Choroid plexus epithelial cell (primary cell): ENCODE measurements around the gene COL16A1.

Experiments used
- DNase-seq: peaks from one replicate; pipeline ENCODE4 v3.0.0-alpha.2; 2010; ENCODE audit warnings: low read depth
- H3K4me3 ChIP-seq: 2 replicates; pipeline ENCODE4 v1.5.1; 2011; ENCODE audit warnings: low read depth, mild to moderate bottlenecking, control low read depth, low read length, moderate library complexity
- TF ChIP-seq, protein P1 (sequence below): conservative IDR thresholded peaks from 2 replicates; pipeline ENCODE4 v1.5.1; 2011; ENCODE audit warnings: low read depth, mild to moderate bottlenecking, control low read depth, inconsistent platforms, low read length, moderate library complexity

COL16A1 gene

DNA sequence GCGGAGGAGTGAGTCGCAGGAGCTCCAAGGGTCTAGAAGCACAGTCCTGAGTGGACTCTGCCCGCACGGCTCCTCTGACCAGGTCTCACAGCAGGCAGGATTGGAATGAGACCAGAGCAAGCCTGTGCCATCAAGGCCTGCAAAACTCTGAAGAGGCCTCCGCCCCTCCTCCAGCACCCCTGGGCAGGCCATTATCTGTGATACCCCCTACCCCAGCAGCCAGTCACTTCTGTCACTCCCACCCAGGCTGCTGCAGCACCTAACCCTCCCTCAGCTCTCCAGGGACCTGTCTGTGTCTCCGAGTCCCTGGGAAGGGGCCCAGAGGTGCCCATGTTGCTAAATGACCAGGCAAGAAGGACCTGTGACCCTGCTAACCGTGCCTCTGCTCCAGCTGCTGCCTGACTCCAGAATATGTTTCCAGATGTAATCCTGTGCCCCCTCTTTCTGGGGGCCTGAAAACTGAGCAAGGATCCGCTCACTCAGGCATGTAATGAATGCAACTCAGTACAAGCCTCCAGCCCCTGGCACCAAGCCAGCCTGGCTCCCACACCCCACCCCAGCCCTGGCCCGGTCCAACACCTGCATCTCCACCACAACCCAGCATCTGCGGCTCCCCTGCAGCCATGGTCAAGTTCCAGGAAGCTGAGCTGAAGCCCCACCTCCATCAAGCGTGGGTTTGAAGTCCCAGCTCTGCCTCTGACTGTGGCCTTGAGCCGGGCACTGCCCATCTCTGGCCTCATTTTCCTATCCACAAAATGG is 22.1 kb upstream of the COL16A1 start:
- TF ChIP-seq, protein P1, sequence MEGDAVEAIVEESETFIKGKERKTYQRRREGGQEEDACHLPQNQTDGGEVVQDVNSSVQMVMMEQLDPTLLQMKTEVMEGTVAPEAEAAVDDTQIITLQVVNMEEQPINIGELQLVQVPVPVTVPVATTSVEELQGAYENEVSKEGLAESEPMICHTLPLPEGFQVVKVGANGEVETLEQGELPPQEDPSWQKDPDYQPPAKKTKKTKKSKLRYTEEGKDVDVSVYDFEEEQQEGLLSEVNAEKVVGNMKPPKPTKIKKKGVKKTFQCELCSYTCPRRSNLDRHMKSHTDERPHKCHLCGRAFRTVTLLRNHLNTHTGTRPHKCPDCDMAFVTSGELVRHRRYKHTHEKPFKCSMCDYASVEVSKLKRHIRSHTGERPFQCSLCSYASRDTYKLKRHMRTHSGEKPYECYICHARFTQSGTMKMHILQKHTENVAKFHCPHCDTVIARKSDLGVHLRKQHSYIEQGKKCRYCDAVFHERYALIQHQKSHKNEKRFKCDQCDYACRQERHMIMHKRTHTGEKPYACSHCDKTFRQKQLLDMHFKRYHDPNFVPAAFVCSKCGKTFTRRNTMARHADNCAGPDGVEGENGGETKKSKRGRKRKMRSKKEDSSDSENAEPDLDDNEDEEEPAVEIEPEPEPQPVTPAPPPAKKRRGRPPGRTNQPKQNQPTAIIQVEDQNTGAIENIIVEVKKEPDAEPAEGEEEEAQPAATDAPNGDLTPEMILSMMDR = no peak
- no peak for DNase-seq
- H3K4me3 ChIP-seq = no peak overlapping the region

DNA sequence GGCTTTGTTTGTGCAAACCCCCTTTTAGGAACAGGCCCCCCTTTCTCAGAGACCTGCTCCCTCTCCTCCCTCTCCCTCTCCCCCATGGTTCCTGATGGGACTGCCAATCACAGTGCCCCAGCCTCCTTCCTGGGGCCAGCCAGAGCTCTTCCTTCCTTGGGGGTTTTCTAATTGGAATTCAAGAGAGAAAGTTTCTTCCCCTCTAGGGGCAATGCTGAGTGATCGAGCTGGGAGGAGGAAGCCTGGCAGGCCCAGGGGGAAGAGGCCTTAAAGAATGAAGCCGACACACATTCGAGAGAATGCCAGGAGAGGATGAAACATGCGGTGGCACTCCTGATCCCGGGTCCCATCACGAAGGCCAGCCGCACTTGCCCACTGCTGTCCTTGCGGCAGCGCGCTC is 21.3 kb upstream of the COL16A1 start:
- TF ChIP-seq, protein P1 = no peak
- H3K4me3 ChIP-seq = no peak overlapping the region
- DNase-seq = no peak

- TF ChIP-seq, protein P1 = no peak
- no peak overlapping the region for H3K4me3 ChIP-seq
- peak; percentile 74 for DNase-seq
Observed at GRCh38 chr1:31723828-31724359, 20.1 kb upstream of the COL16A1 start.

DNA sequence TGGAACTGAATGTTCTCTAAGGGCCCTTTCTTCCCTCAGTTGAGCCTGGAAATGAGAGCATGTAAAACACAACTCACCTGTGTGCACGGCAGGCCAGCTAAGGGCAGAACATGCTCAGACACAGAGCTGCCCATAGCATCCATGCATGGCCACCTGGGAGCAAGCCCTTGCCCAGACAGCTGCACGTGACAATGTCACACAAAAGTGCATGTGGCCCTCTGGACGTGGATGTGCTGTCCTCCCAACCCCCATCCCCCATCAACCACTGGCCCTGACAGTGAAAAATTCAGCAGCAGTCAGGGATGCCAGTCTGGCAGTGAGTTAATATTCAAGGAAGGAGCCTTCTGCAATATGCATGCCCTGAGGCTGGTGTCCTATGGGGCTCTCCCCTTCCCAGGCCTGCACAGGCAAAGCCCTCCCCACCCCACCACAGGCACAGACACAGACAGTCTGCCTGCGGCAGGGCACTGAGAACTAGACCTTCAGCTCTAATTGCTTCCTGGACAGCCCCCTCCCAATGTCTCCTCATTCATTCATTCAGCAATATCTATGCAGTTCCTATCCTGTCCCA is 14.6 kb upstream of the COL16A1 start:
- no peak overlapping the region for H3K4me3 ChIP-seq
- DNase-seq = no peak
- TF ChIP-seq, protein P1 = no peak

- no peak overlapping the region for H3K4me3 ChIP-seq
- no peak for DNase-seq
- TF ChIP-seq, protein P1 = no peak
Observed at GRCh38 chr1:31717341-31717740, 13.5 kb upstream of the COL16A1 start.

- DNase-seq = no peak
- TF ChIP-seq, protein P1 = no peak
- no peak overlapping the region for H3K4me3 ChIP-seq
Observed at GRCh38 chr1:31715873-31716220, 12.0 kb upstream of the COL16A1 start.
